ENCODE results near the gene CLINT1. TPM values are rescaled to one million over a fixed set of nuclear protein-coding genes. Genes with fewer than 3 reads are reported as not detected.

CLINT1 gene
- total RNA-seq, 1 donor from 2014 or later: 92.1 TPM

GRCh38 chr5:157779221-157779620 lies 79.7 kb downstream of the CLINT1 start:
- H3K9me3 Mint-ChIP-seq: no peaks in the 10 kb centered on the region
- peaks cover 3% of the 10 kb centered on the region for H3K27me3 Mint-ChIP-seq
- DNase-seq: no peak
- H3K4me3 Mint-ChIP-seq: no peak overlapping the region
- H3K27ac Mint-ChIP-seq: no peak overlapping the region
- H3K4me1 Mint-ChIP-seq: no peaks in the 10 kb centered on the region
- H3K36me3 Mint-ChIP-seq (ENCODE audit: low read depth): no peaks in the 10 kb centered on the region
- intact Hi-C loops (cut with micrococcal nuclease): no loop called here

DNA sequence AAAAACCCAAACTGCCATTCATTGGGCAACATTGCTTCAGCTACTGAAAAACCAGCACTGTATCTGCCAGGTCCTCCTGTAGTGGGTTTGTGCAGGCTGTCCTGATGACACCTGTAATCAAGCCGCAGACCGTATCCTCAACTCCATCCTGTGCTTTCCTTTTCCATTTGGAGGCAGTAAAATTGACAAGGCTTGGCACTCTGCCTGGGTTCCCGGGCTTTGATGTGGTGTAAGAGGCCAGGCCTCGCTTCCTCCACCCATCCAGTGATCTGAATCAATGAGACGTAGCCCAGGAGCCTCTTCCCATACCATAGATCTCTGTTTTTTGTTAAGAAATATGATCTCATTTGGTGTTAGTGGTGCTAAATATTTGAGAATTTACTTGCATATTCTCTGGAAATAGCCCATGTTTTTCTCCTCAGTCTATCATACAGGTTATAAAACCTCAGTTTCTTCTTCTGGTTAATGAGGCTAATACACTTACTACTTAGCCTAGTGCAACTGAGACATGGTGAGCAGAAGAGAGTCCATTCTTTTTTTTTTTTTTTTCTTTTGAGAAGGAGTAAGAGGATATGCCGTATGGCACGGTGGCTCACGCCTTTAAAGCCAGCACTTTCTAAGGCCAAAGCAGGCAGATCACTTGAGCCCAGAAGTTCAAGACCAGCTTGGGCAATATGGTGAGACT lies 80.7 kb downstream of the CLINT1 start:
- no peak for DNase-seq
- Mint-ChIP-seq H3K27me3 (peaks cover 6% of the 10 kb centered on the region), H3K9me3 (no peaks in the 10 kb centered on the region), H3K36me3 (ENCODE audit: low read depth) (no peaks in the 10 kb centered on the region), H3K27ac (no peak overlapping the region), H3K4me1 (no peaks in the 10 kb centered on the region), H3K4me3 (no peak overlapping the region)
- intact Hi-C loops (cut with micrococcal nuclease): no loop called here

DNA sequence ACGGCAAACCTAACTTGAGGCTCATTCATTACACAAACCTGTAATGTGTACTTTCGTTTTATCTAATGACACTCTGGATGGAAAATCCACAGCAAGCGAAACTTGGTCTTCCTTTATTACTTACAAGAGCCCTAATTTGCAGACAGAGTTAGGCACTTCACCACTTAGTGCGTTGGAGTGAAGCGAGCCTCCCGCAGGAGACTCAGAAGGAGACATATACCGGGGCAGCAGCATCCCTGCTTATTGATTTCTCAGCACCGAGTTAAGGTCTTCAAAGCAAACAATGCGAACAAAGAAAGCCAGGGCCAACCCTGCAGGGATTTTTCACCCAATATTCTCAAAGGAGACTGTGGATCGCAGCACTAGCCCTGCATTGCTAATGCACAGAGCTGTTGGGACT lies 86.8 kb downstream of the CLINT1 start:
- intact Hi-C loops (cut with micrococcal nuclease): no loop called here

DNA sequence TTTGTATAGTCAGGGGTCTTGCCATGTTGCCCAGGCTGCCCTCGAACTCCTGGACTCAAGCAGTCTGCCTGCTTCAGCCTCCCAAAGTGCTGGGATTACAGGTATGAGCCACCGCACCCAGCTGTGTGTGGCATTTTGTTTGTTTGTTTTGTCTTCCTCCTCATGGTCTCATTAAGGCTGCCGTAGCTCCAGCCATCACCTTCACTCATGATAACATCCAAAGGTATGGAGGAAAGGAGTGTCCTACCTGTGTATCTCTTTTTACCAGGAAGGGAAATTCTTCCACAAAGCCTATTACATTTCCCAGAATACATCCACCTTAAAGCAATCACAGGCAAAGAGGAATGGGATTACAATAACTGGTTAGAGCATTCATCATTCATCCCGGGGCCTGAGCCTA lies 88.3 kb downstream of the CLINT1 start:
- no peak for DNase-seq
- no peaks in the 10 kb centered on the region for H3K9me3 Mint-ChIP-seq
- H3K27ac Mint-ChIP-seq: no peak overlapping the region

More for the DNA sequence above, 86.8 kb downstream of the CLINT1 start:
- peaks cover 7% of the 10 kb centered on the region for H3K27me3 Mint-ChIP-seq
- H3K36me3 Mint-ChIP-seq (ENCODE audit: low read depth): no peaks in the 10 kb centered on the region
- H3K4me1 Mint-ChIP-seq: no peaks in the 10 kb centered on the region
- H3K9me3 Mint-ChIP-seq: no peaks in the 10 kb centered on the region
- no peak for DNase-seq
- no peak overlapping the region for H3K27ac Mint-ChIP-seq
- H3K4me3 Mint-ChIP-seq: no peak overlapping the region

GRCh38 chr5:157767689-157768088 lies 91.3 kb downstream of the CLINT1 start:
- Mint-ChIP-seq H3K4me1 (no peaks in the 10 kb centered on the region), H3K27ac (no peak overlapping the region), H3K9me3 (no peaks in the 10 kb centered on the region), H3K4me3 (no peak overlapping the region), H3K27me3 (peaks cover 7% of the 10 kb centered on the region), H3K36me3 (ENCODE audit: low read depth) (no peaks in the 10 kb centered on the region)
- intact Hi-C loops (cut with micrococcal nuclease): no loop called here
- DNase-seq: no peak

More for the DNA sequence above, 88.3 kb downstream of the CLINT1 start:
- Mint-ChIP-seq H3K36me3 (ENCODE audit: low read depth) (no peaks in the 10 kb centered on the region), H3K27me3 (peaks cover 9% of the 10 kb centered on the region), H3K4me1 (no peaks in the 10 kb centered on the region), H3K4me3 (no peak overlapping the region)
- intact Hi-C loops (cut with micrococcal nuclease): no loop called here

DNA sequence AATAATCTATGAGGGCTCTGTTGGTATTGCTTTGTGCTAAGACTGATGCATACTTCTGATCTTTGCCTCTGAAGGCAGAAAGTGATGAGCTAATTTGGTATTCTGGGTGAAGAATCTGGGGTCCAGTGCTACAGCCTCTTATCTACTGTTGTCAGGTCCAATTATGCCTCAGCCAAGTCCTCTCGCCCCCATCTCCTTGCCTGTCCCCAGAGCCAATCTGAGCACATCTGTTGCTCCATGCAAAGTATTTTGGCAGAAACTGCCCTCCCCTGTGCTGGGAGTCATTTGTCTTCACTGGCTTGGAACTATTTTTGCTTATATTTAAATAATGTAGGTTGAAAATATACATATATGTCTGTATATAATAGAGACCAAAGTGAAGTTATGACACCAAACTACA lies 92.0 kb downstream of the CLINT1 start:
- no peaks in the 10 kb centered on the region for H3K36me3 Mint-ChIP-seq (ENCODE audit: low read depth)
- no peak overlapping the region for H3K4me3 Mint-ChIP-seq
- DNase-seq: no peak
- intact Hi-C loops (cut with micrococcal nuclease): no loop called here
- H3K27me3 Mint-ChIP-seq: peaks cover 5% of the 10 kb centered on the region
- H3K4me1 Mint-ChIP-seq: no peaks in the 10 kb centered on the region
- no peaks in the 10 kb centered on the region for H3K9me3 Mint-ChIP-seq
- H3K27ac Mint-ChIP-seq: no peak overlapping the region

- intact Hi-C loops (cut with micrococcal nuclease): no loop called here
- no peak overlapping the region for H3K4me3 Mint-ChIP-seq
- no peak for DNase-seq
- H3K9me3 Mint-ChIP-seq: no peaks in the 10 kb centered on the region
- peaks cover 1% of the 10 kb centered on the region for H3K36me3 Mint-ChIP-seq (ENCODE audit: low read depth)
- H3K4me1 Mint-ChIP-seq: no peaks in the 10 kb centered on the region
- H3K27ac Mint-ChIP-seq: no peak overlapping the region
- H3K27me3 Mint-ChIP-seq: peaks cover 5% of the 10 kb centered on the region
Measured at GRCh38 chr5:157766442-157766841, 92.5 kb downstream of the CLINT1 start.

- Mint-ChIP-seq H3K27me3 (peaks cover 4% of the 10 kb centered on the region), H3K36me3 (ENCODE audit: low read depth) (peaks cover 3% of the 10 kb centered on the region), H3K27ac (no peak overlapping the region), H3K4me3 (no peak overlapping the region), H3K4me1 (no peaks in the 10 kb centered on the region), H3K9me3 (no peaks in the 10 kb centered on the region)
- DNase-seq: no peak
- intact Hi-C loops (cut with micrococcal nuclease): no loop called here
Measured at GRCh38 chr5:157764531-157764930, 94.4 kb downstream of the CLINT1 start.

- H3K4me1 Mint-ChIP-seq: peaks cover 3% of the 10 kb centered on the region
- peaks cover 4% of the 10 kb centered on the region for H3K27me3 Mint-ChIP-seq
- intact Hi-C loops (cut with micrococcal nuclease): loop anchor here (1.0 kb wide), 2 partner anchors 186 to 233 kb away; no protein-coding TSS in a partner anchor
- H3K9me3 Mint-ChIP-seq: no peaks in the 10 kb centered on the region
- H3K27ac Mint-ChIP-seq: no peak overlapping the region
- DNase-seq: peak; percentile 76
- H3K36me3 Mint-ChIP-seq (ENCODE audit: low read depth): peaks cover 3% of the 10 kb centered on the region
- H3K4me3 Mint-ChIP-seq: no peak overlapping the region
Measured at GRCh38 chr5:157761690-157762621, 97.0 kb downstream of the CLINT1 start.

DNA sequence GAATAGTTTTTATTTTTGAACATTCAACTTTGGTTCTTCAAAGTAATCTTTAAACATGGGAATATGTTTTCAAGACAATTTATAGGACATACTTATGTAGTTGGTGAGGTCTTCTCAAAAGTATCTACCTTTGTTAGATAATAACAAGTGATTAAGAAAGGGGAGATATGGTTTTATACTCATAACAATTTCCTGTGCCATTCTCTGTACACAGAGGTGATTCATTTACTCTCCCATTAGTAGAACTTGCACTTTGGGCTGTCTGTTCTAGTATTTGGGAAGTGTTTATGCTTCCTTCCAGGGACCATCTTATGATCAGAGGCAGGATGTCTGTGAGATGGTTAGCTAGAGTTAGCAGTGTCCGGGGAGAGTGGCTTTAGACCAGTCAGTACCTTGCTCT lies 100.2 kb downstream of the CLINT1 start:
- Mint-ChIP-seq H3K4me1 (peaks cover 3% of the 10 kb centered on the region), H3K27me3 (no peaks in the 10 kb centered on the region), H3K27ac (no peak overlapping the region), H3K4me3 (no peak overlapping the region), H3K36me3 (ENCODE audit: low read depth) (peaks cover 19% of the 10 kb centered on the region), H3K9me3 (no peaks in the 10 kb centered on the region)
- intact Hi-C loops (cut with micrococcal nuclease): no loop called here
- no peak for DNase-seq

- Mint-ChIP-seq H3K4me3 (no peak overlapping the region), H3K9me3 (no peaks in the 10 kb centered on the region), H3K27ac (no peak overlapping the region), H3K4me1 (peaks cover 3% of the 10 kb centered on the region), H3K27me3 (no peaks in the 10 kb centered on the region), H3K36me3 (ENCODE audit: low read depth) (peaks cover 23% of the 10 kb centered on the region)
- intact Hi-C loops (cut with micrococcal nuclease): no loop called here
- DNase-seq: no peak
Measured at GRCh38 chr5:157756122-157756521, 102.8 kb downstream of the CLINT1 start.

GRCh38 chr5:157750320-157750719 lies 108.6 kb downstream of the CLINT1 start:
- Mint-ChIP-seq H3K27me3 (no peaks in the 10 kb centered on the region), H3K4me3 (no peak overlapping the region), H3K4me1 (peaks cover 21% of the 10 kb centered on the region), H3K36me3 (ENCODE audit: low read depth) (peaks cover 16% of the 10 kb centered on the region), H3K27ac (peak overlapping the region; percentile 34), H3K9me3 (no peaks in the 10 kb centered on the region)
- no peak for DNase-seq
- intact Hi-C loops (cut with micrococcal nuclease): no loop called here

- Mint-ChIP-seq H3K36me3 (ENCODE audit: low read depth) (peaks cover 13% of the 10 kb centered on the region), H3K27me3 (no peaks in the 10 kb centered on the region), H3K4me3 (no peak overlapping the region), H3K4me1 (peaks cover 27% of the 10 kb centered on the region), H3K9me3 (no peaks in the 10 kb centered on the region), H3K27ac (no peak overlapping the region)
- intact Hi-C loops (cut with micrococcal nuclease): no loop called here
- no peak for DNase-seq
Measured at GRCh38 chr5:157749462-157749799, 109.5 kb downstream of the CLINT1 start.

DNA sequence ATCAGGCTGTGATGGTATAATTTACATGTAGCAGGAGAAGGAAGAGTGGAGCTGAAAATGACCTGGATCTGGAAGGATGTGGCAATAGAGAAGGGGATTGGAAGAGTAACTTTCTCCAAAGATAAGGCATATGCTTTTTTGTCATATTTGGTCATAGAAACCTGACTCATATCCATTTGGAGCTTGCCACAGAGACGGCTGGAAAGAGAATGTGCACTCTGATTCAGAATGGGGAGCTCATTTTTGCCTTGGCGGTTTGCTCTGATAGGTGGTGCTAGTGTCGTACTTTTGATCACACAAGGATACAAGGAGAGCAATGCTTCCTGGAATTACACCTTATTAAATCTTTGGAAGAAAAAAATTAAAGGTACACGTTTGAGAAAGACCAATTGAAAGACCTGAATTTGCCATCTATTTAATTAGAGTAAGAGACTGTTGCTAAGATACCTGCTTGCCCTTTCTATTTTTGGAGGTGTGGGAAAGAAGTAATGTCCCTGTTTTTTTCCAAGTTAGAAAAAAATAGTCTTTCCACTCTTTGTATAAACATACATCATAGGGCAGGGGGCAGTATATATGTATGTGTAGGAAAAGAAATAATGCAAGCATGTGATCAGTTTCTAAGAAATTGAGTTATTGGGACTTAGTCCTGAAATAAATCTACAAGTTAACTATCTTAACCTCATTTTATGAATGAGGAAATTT lies 110.0 kb downstream of the CLINT1 start:
- Mint-ChIP-seq H3K4me3 (no peak overlapping the region), H3K36me3 (ENCODE audit: low read depth) (peaks cover 16% of the 10 kb centered on the region), H3K4me1 (peaks cover 31% of the 10 kb centered on the region), H3K9me3 (no peaks in the 10 kb centered on the region), H3K27me3 (no peaks in the 10 kb centered on the region), H3K27ac (peak overlapping the region; percentile 8)
- no peak for DNase-seq
- intact Hi-C loops (cut with micrococcal nuclease): no loop called here
